NT2/D1 (cell line): ENCODE results near the gene TBX20.
A peak's percentile ranks its signal among the peaks of the same experiment; 100 is the strongest.

Experiments used
- SUZ12 ChIP-seq: IDR thresholded peaks from 2 replicates; pipeline ENCODE4 v1.6.1; 2011; ENCODE audit not compliant: insufficient read length, insufficient read depth; ENCODE audit errors: extremely low read depth
- YY1 ChIP-seq: IDR thresholded peaks from 2 replicates; pipeline ENCODE4 v1.6.1; 2011; ENCODE audit not compliant: insufficient read length, insufficient read depth
- ZNF274 ChIP-seq: IDR thresholded peaks from 2 replicates; pipeline ENCODE4 v1.6.1; 2011; ENCODE audit warnings: mild to moderate bottlenecking, low read depth, low read length

DNA sequence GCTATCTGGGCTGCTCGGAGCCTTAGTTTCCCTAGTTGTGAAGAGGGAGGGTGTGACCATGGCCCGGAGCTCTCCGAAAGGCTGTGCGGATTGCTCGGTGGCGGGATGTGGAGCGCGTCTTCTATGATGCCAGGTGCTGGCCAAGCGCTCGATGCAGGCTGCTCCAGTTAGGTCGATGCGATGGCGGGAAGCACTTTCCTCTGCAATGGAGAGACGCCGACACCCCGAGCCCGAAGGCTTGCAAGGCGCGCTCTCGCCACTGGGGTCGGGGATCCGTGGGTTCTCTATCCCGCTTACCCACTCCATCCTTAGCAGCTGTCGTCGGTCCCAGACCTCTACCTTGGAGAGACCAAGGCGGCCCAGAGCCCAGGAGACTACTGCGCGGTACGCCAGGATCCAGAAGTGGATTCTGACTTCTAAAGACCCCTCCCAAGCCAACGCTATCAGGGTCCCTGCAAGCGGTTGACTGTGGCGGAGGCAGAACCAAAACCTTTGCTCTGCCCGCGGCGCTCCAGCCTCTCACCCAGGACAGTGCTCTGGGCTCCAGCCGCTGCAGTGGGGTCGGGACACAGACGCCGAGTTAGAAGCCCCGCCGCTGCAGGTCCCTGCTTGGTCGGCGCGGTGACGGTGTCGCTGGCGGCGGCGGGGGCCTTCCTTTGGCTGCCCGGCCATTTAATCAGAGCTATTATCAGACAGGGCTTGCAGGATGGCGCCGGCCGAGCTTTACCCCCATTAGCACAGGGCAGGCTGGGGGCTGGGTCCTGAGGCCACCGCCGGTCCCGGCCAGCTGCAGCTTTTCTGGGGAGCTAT, 7.8 kb upstream of the TBX20 start:
- TF ChIP-seq YY1 (no peak), SUZ12 (peak; percentile 54), ZNF274 (no peak)
